Ovary (tissue), 9 donors: ENCODE data around the gene MPHOSPH6. TPM values are rescaled to one million over a fixed set of nuclear protein-coding genes. Genes with fewer than 3 reads are reported as not detected.

Experiments
- DNase-seq, 5 donors: peaks; one replicate each; pipeline ENCODE4 v3.0.0-alpha.2; 2019 to 2020
- H3K27ac ChIP-seq, 2 donors: fragments of 200-600 bp; one replicate each; pipeline versions ENCODE4 v1.5.1 to v1.8.0; 2019 to 2022
- H3K27me3 ChIP-seq: fragments of 200-600 bp; one replicate; pipeline ENCODE4 v1.8.0; 2022
- H3K36me3 ChIP-seq: fragments of 200-600 bp; sonication (generic); one replicate; pipeline ENCODE4 v1.5.1; 2019
- H3K4me1 ChIP-seq: one replicate; pipeline ENCODE4 v1.8.1; 2013; ENCODE audit warnings: mild to moderate bottlenecking, moderate library complexity; ENCODE audit not compliant: insufficient read depth
- H3K4me3 ChIP-seq: fragments of 200-600 bp; sonication (generic); one replicate; pipeline ENCODE4 v1.5.1; 2017
- H3K9me3 ChIP-seq, 2 donors: fragments of 200-600 bp in 1 of 2; sonication (generic) in 1 of 2; one replicate each; pipeline versions ENCODE4 v1.5.1 to v1.8.1; 2013 to 2019; ENCODE audit warnings: mild to moderate bottlenecking in 1 of 2, moderate library complexity in 1 of 2
- CTCF ChIP-seq, 3 donors: fragments of 450-650 bp in 2 of 3; fragments of 200-600 bp in 1 of 3; IDR thresholded peaks; one replicate each; pipeline versions ENCODE4 v1.5.1 to v1.8.0; 2016 to 2022; ENCODE audit warnings: antibody characterized with exemption in 3 of 3, mild to moderate bottlenecking in 1 of 3
- EP300 ChIP-seq: sonication (generic); formaldehyde crosslinking; IDR thresholded peaks from one replicate; pipeline ENCODE4 v1.6.1; 2017; ENCODE audit warnings: antibody characterized with exemption
- POLR2A ChIP-seq: fragments of 450-650 bp; IDR thresholded peaks from one replicate; pipeline ENCODE4 v1.6.1; 2017; ENCODE audit warnings: antibody characterized with exemption, mild to moderate bottlenecking, moderate library complexity
- WGBS, 3 donors: extraction: QIAGEN DNeasy Blood & Tissue Kit in 1 of 3; methylation state at CpG; one replicate each; pipeline versions ENCODE4 v1.1.5 to v1.1.7; 2013 to 2017; 5-methylcytosine and 5-hydroxymethylcytosine counted together
- intact Hi-C, 4 donors: fragments of 100-400 bp; cut with DNase I; formaldehyde crosslinking; loops; one replicate each; pipeline versions ENCODE4 v1.11.0 to v1.15.1; 2022 to 2023
- polyA plus RNA-seq, 2 donors: library from polyadenylated mRNA; stranded (reverse); fragments of 200-250 nt in 1 of 2; fragments of 350-450 nt in 1 of 2; fragmentation: Illumina TruSeq in 1 of 2; extraction: RNeasy Lipid Tissue Mini Kit (QIAGEN cat#74804) in 1 of 2; gene quantifications; one replicate each; pipeline ENCODE4 v1.2.3, GENCODE V29; 2013 to 2014
- total RNA-seq, 7 donors: library from RNA; depleted of rRNA in 2 of 7; stranded (reverse); fragments of >200 nt in 2 of 7; fragmentation: NEBNext Ultra II Directional in 3 of 7; extraction: Animal tissue kit (Norgen Biotek cat#: 25700) in 3 of 7; gene quantifications; one replicate each; pipeline versions ENCODE4 v1.1.0 to v1.2.4, GENCODE V29; 2016 to 2023
- donor health status: DM: no; HTN: no; CAD: no; lungs with moderate emphysema.
- donor health status: DM: no; HTN: no; CAD: no.
- donor health status: Bipolar disorder and iron deficiency.
- donor health status: DM: yes; HTN: yes; CAD: no.
- donor health status: DM: no; HTN: no; CAD: no.
- donor health status: DM: yes; HTN: yes; CAD: no.

Gene MPHOSPH6
- total and polyA plus RNA-seq, 9 donors, result 7.1 to 41.3 (median 14.4) TPM

- TF ChIP-seq POLR2A, result no peak
- no peak for TF ChIP-seq CTCF (IDR thresholded peaks at IDR 0.05)
- TF ChIP-seq EP300, result no peak
- DNase-seq, result no peak
- intact Hi-C loops, result no loop called here
- Histone ChIP-seq H3K4me3 (no peak overlapping the region), H3K27ac (no peak overlapping the region), H3K27me3 (no peaks in the 10 kb centered on the region), H3K9me3 (no peaks in the 10 kb centered on the region), H3K4me1 (no peaks in the 10 kb centered on the region), H3K36me3 (no peaks in the 10 kb centered on the region)
Observed at GRCh38 chr16:82185012-82185411, 15.0 kb upstream of the MPHOSPH6 start.

GRCh38 chr16:82184213-82184612, 14.2 kb upstream of the MPHOSPH6 start:
- Histone ChIP-seq H3K27ac (no peak overlapping the region), H3K9me3 (no peaks in the 10 kb centered on the region), H3K4me3 (no peak overlapping the region), H3K36me3 (no peaks in the 10 kb centered on the region), H3K27me3 (no peaks in the 10 kb centered on the region), H3K4me1 (no peaks in the 10 kb centered on the region)
- TF ChIP-seq CTCF (IDR thresholded peaks at IDR 0.05) (no peak), POLR2A (no peak), EP300 (no peak)
- WGBS, 3 donors, result 86 to 90% (median 89%) methylated on average over 5 of the region's 5 CpGs
- DNase-seq, result no peak
- intact Hi-C loops, result no loop called here

GRCh38 chr16:82183004-82183397, 13.0 kb upstream of the MPHOSPH6 start:
- no peak for DNase-seq
- Histone ChIP-seq H3K27ac (no peak overlapping the region), H3K4me1 (no peaks in the 10 kb centered on the region), H3K4me3 (no peak overlapping the region), H3K9me3 (no peaks in the 10 kb centered on the region), H3K27me3 (no peaks in the 10 kb centered on the region), H3K36me3 (no peaks in the 10 kb centered on the region)
- intact Hi-C loops, result no loop called here
- WGBS, 3 donors, result 40 to 59% (median 55%) methylated on average over 1 of the region's 1 CpG
- TF ChIP-seq POLR2A, result no peak
- TF ChIP-seq EP300, result no peak
- no peak for TF ChIP-seq CTCF (IDR thresholded peaks at IDR 0.05)

- H3K36me3 ChIP-seq, result no peaks in the 10 kb centered on the region
- H3K4me3 ChIP-seq, result no peak overlapping the region
- TF ChIP-seq EP300 (no peak), POLR2A (no peak), CTCF (IDR thresholded peaks at IDR 0.05) (no peak)
- H3K9me3 ChIP-seq, result no peaks in the 10 kb centered on the region
- no peak overlapping the region for H3K27ac ChIP-seq
- 10 to 17% (median 14%) methylated on average over 4 of the region's 4 CpGs for WGBS, 3 donors
- H3K27me3 ChIP-seq, result no peaks in the 10 kb centered on the region
- intact Hi-C loops, result no loop called here
- DNase-seq, result no peak
- H3K4me1 ChIP-seq, result no peaks in the 10 kb centered on the region
Observed at GRCh38 chr16:82182266-82183003, 12.4 kb upstream of the MPHOSPH6 start.
